Panc1 (cell line): ENCODE measurements around the gene SLC9A5. TPM values are rescaled to one million over a fixed set of nuclear protein-coding genes. Genes with fewer than 3 reads are reported as not detected.

Source experiments
- ATAC-seq: fragments of 200-7000 bp; cut with Tn5 transposase; 2 replicates; pipeline ENCODE4 v1.9.1; 2020; ENCODE audit warnings: mild to moderate bottlenecking, moderate library complexity
- BruUV-seq: library from RNA; stranded (reverse); fragments of 400-500 nt; replicated peaks from 2 replicates; lab custom pipeline; 2021; lab: Mats Ljungman, UMichigan
- CTCF ChIA-PET: fragments of 300-600 bp; sonication (Branson Sonifier 250); formaldehyde crosslinking; loops from one replicate; lab custom pipeline; 2022; ENCODE audit warnings: antibody characterized with exemption; lab: Charles Lee
- POLR2A ChIA-PET: fragments of 300-600 bp; sonication (Branson Sonifier 250); formaldehyde crosslinking; loops from one replicate; lab custom pipeline; 2022; ENCODE audit warnings: antibody characterized with exemption; lab: Charles Lee
- DNase-seq: peaks from one replicate; pipeline ENCODE4 v3.0.0-alpha.2; 2010; ENCODE audit warnings: low read depth, low spot score
- H3K27ac ChIP-seq: 2 replicates; pipeline ENCODE4 v1.5.1; 2011; ENCODE audit warnings: mild to moderate bottlenecking, low read length, inconsistent platforms
- H3K27me3 ChIP-seq: fragments of 200-500 bp; sonication (Bioruptor generic); 2 replicates; pipeline ENCODE4 v1.6.0; 2014; ENCODE audit warnings: low read length, inconsistent platforms; ENCODE audit not compliant: control insufficient read depth, insufficient read depth
- H3K36me3 ChIP-seq: fragments of 200-500 bp; sonication (Bioruptor generic); 2 replicates; pipeline ENCODE4 v1.5.1; 2014; ENCODE audit warnings: inconsistent platforms, mild to moderate bottlenecking, low read length, moderate library complexity; ENCODE audit not compliant: control insufficient read depth, insufficient read depth
- H3K4me1 ChIP-seq: 2 replicates; pipeline ENCODE4 v1.5.1; 2011; ENCODE audit warnings: inconsistent platforms, mild to moderate bottlenecking, low read length, moderate library complexity; ENCODE audit not compliant: control insufficient read depth, insufficient read depth
- H3K4me3 ChIP-seq, 2 experiments: 2 replicates each; pipeline ENCODE4 v1.5.1; 2011 to 2012; ENCODE audit warnings: low read depth in 2 of 2, low read length in 2 of 2, mild to moderate bottlenecking in 2 of 2, inconsistent platforms in 1 of 2, moderate library complexity in 1 of 2
- H3K9me3 ChIP-seq: fragments of 200-500 bp; sonication (Bioruptor generic); 2 replicates; pipeline ENCODE4 v1.5.1; 2014; ENCODE audit warnings: low read depth, mild to moderate bottlenecking, inconsistent platforms, low read length, moderate library complexity; ENCODE audit not compliant: control insufficient read depth, insufficient read depth
- POLR2AphosphoS5 ChIP-seq: IDR thresholded peaks from 2 replicates; pipeline ENCODE4 v1.6.1; 2012; ENCODE audit warnings: mild to moderate bottlenecking, low read depth, low read length, moderate library complexity
- SIN3A ChIP-seq: IDR thresholded peaks from 2 replicates; pipeline ENCODE4 v1.6.1; 2012; ENCODE audit warnings: low read depth, mild to moderate bottlenecking, low read length, moderate library complexity, borderline replicate concordance; ENCODE audit not compliant: insufficient read depth
- TCF7L2 ChIP-seq: IDR thresholded peaks from 2 replicates; pipeline ENCODE4 v1.6.1; 2011; ENCODE audit warnings: mild to moderate bottlenecking, low read depth, low read length, inconsistent platforms
- in situ Hi-C: cut with HindIII; loops from 2 replicates; pipeline ENCODE4 v1.10.0; 2016; ENCODE audit warnings: low sequenced_read_pairs, low pct_unique_long_range_greater_than_20kb
- intact Hi-C: fragments of 100-400 bp; cut with micrococcal nuclease; formaldehyde crosslinking; loops from one replicate; pipeline ENCODE4 v1.10.0; 2022; ENCODE audit not compliant: unreplicated experiment
- total RNA-seq: library from RNA; stranded (reverse); gene quantifications from one replicate; pipeline ENCODE4 v1.2.1, GENCODE V29; 2021; ENCODE audit not compliant: unreplicated experiment
- TF ChIP-seq, protein P1 (sequence below): fragments of 450-650 bp; IDR thresholded peaks from 2 replicates; pipeline ENCODE4 v1.5.1; 2017; ENCODE audit warnings: mild to moderate bottlenecking
- TF ChIP-seq, protein P2 (sequence below), 2 experiments: IDR thresholded peaks; 2 replicates each; pipeline ENCODE4 v1.6.1; 2011 to 2012; ENCODE audit warnings: low read depth in 2 of 2, control low read depth in 1 of 2, low read length in 1 of 2, mild to moderate bottlenecking in 1 of 2, moderate library complexity in 1 of 2; ENCODE audit not compliant: insufficient read depth in 1 of 2

The SLC9A5 gene
- total RNA-seq, 1 experiment from 2014 or later = 1.7 TPM

- DNase-seq (no peak), ATAC-seq (no peak)
- Histone ChIP-seq H3K27ac (no peak overlapping the region), H3K27me3 (no peaks in the 10 kb centered on the region), H3K4me3 (no peak overlapping the region), H3K4me1 (no peaks in the 10 kb centered on the region), H3K9me3 (no peaks in the 10 kb centered on the region), H3K36me3 (no peaks in the 10 kb centered on the region)
- ChIA-PET CTCF (no interaction called here), POLR2A (no interaction called here)
- TF ChIP-seq, protein P1, sequence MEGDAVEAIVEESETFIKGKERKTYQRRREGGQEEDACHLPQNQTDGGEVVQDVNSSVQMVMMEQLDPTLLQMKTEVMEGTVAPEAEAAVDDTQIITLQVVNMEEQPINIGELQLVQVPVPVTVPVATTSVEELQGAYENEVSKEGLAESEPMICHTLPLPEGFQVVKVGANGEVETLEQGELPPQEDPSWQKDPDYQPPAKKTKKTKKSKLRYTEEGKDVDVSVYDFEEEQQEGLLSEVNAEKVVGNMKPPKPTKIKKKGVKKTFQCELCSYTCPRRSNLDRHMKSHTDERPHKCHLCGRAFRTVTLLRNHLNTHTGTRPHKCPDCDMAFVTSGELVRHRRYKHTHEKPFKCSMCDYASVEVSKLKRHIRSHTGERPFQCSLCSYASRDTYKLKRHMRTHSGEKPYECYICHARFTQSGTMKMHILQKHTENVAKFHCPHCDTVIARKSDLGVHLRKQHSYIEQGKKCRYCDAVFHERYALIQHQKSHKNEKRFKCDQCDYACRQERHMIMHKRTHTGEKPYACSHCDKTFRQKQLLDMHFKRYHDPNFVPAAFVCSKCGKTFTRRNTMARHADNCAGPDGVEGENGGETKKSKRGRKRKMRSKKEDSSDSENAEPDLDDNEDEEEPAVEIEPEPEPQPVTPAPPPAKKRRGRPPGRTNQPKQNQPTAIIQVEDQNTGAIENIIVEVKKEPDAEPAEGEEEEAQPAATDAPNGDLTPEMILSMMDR = no peak
- TF ChIP-seq SIN3A (no peak), TCF7L2 (no peak), POLR2AphosphoS5 (no peak)
- TF ChIP-seq, protein P2, sequence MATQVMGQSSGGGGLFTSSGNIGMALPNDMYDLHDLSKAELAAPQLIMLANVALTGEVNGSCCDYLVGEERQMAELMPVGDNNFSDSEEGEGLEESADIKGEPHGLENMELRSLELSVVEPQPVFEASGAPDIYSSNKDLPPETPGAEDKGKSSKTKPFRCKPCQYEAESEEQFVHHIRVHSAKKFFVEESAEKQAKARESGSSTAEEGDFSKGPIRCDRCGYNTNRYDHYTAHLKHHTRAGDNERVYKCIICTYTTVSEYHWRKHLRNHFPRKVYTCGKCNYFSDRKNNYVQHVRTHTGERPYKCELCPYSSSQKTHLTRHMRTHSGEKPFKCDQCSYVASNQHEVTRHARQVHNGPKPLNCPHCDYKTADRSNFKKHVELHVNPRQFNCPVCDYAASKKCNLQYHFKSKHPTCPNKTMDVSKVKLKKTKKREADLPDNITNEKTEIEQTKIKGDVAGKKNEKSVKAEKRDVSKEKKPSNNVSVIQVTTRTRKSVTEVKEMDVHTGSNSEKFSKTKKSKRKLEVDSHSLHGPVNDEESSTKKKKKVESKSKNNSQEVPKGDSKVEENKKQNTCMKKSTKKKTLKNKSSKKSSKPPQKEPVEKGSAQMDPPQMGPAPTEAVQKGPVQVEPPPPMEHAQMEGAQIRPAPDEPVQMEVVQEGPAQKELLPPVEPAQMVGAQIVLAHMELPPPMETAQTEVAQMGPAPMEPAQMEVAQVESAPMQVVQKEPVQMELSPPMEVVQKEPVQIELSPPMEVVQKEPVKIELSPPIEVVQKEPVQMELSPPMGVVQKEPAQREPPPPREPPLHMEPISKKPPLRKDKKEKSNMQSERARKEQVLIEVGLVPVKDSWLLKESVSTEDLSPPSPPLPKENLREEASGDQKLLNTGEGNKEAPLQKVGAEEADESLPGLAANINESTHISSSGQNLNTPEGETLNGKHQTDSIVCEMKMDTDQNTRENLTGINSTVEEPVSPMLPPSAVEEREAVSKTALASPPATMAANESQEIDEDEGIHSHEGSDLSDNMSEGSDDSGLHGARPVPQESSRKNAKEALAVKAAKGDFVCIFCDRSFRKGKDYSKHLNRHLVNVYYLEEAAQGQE (IDR thresholded peaks at IDR 0.05; ENCODE audit: insufficient read depth in 1 of 2, low read depth in 2 of 2, low read length in 1 of 2) = no peak
- in situ Hi-C loops = no loop called here
- BruUV-seq = no TSS peak
- intact Hi-C loops = no loop called here
Measured at GRCh38 chr16:67302970-67303369, 54.2 kb downstream of the SLC9A5 start.

DNA sequence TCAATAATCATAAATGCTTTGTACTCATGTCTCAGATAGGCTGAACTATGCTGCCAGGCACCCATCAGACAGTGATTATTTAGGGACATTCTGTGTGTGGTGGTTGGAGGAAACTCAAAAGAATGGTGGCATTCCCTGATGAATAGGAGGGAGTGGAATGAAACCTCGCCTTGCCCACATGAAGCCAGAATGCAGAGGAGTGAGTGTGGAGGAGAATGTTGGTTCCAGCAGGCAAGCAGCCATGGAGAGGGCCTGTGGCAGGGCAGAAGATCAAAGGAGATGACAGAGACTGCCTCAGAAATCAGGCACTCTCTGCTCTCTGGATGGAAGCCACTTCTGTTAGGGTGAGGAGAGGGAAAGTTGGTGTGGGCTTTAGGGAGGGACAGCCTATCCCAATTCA is 55.2 kb downstream of the SLC9A5 start:
- intact Hi-C loops (no loop called here), in situ Hi-C loops (no loop called here)
- DNase-seq (no peak), ATAC-seq (no peak)
- H3K27ac ChIP-seq = no peak overlapping the region
- H3K27me3 ChIP-seq = no peaks in the 10 kb centered on the region
- ChIA-PET POLR2A (no interaction called here), CTCF (no interaction called here)
- no peaks in the 10 kb centered on the region for H3K9me3 ChIP-seq
- no TSS peak for BruUV-seq
- TF ChIP-seq, protein P1 = no peak
- TF ChIP-seq, protein P2 (IDR thresholded peaks at IDR 0.05; ENCODE audit: insufficient read depth in 1 of 2, low read depth in 2 of 2, low read length in 1 of 2) = no peak
- no peak for TF ChIP-seq SIN3A
- TF ChIP-seq TCF7L2 = no peak
- no peaks in the 10 kb centered on the region for H3K4me1 ChIP-seq
- no peak overlapping the region for H3K4me3 ChIP-seq
- no peaks in the 10 kb centered on the region for H3K36me3 ChIP-seq
